ENCODE results near the gene ATG9A. TPM values are rescaled to one million over a fixed set of nuclear protein-coding genes. Genes with fewer than 3 reads are reported as not detected.

Gene ATG9A
- total RNA-seq, 1 experiment from 2014 or later = 46.4 TPM

DNA sequence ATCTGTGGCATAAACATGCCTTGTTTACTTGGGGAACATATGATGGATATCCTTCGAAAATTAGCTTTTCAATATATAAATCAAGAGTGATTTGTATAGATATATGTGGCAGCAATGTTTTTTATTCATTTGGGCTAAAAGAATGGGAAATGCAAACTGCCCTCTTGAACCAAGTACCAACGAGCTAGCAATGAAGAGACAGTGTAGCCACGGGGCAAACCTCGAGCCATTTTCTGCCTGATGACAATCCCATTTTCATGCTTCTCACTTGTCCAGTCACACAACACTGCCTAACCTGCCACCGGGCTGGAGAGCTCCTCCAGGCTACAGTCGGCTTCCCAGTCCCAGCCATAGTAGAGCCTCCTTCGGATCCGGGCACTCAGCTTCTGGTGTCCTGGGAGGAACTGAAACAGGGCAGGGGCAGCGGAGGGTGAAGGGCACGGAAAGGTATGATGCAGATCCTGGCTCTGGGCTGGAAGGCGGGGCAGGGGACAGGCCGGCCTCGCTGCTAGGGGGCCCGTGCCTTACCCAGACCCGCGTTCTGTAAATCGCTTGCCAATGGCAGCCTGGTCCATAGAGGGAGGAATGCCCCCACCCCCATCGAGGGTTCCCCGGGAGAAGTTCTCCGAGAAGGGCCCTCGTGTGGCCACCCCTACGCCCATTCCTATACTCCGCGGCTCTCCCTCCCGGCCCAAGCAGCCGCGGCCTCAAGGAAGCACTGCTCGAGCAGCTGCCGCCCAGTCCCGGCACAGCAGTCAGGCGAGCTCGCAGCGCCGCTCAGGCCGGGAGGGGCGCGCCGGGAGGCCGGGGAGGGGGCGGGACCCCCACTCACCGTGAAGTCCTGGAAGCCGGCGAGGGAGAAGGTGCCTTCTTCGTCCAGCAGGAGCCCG lies 53.3 kb downstream of the ATG9A start:
- Histone ChIP-seq H3K23me2 (ENCODE audit: insufficient read length, low read depth, low read length, poor library complexity, severe bottlenecking) (peaks cover 20% of the 10 kb centered on the region), H3K27ac (ENCODE audit: insufficient read length, low read depth, low read length) (no peak overlapping the region), H3K9ac (ENCODE audit: extremely low read depth, insufficient read length, low read length) (peak overlapping the region; percentile 27), H3K4me1 (ENCODE audit: insufficient read depth, low read length) (0 out of 2 replicates have a peak, but pooled peaks cover 3% of the 10 kb centered on the region), H4K8ac (replicated peaks; ENCODE audit: insufficient read length, low read depth, low read length) (no peak overlapping the region), H2BK5ac (ENCODE audit: insufficient read length, low read length) (no peak overlapping the region), H3K18ac (ENCODE audit: insufficient read length, low read depth, low read length) (no peak overlapping the region), H3K23ac (ENCODE audit: insufficient read length, low read depth, low read length) (no peak overlapping the region), H4K20me1 (ENCODE audit: control insufficient read depth, insufficient read depth, insufficient read length) (no peaks in the 10 kb centered on the region), H3K79me2 (ENCODE audit: insufficient read depth, low read length) (no peaks in the 10 kb centered on the region), H3K56ac (ENCODE audit: insufficient read length, low read depth, low read length) (no peak overlapping the region), H2BK20ac (ENCODE audit: low read depth, low read length, poor library complexity, severe bottlenecking) (no peak overlapping the region), H3K14ac (ENCODE audit: insufficient read depth, low read length) (no peak overlapping the region), H2BK12ac (ENCODE audit: insufficient read length, low read depth, low read length) (no peak overlapping the region), H3T11ph (ENCODE audit: low read length) (no peak overlapping the region), H2BK15ac (ENCODE audit: low read depth, low read length) (no peak overlapping the region), H3K4me2 (ENCODE audit: insufficient read depth, insufficient read length, low read length) (peak overlapping the region; percentile 99), H4K91ac (ENCODE audit: insufficient read length, low read depth, low read length) (no peak overlapping the region), H3K27me3 (ENCODE audit: insufficient read depth, low read length) (no peaks in the 10 kb centered on the region), H3K4ac (ENCODE audit: low read depth, low read length) (no peak overlapping the region), H2AK5ac (ENCODE audit: insufficient read length, low read length) (no peak overlapping the region), H2AFZ (ENCODE audit: low read length) (no peak overlapping the region), H3K9me3 (ENCODE audit: control insufficient read depth, low read depth, low read length) (no peaks in the 10 kb centered on the region), H3K79me1 (ENCODE audit: insufficient read depth, low read depth, low read length, poor library complexity, severe bottlenecking) (peaks cover 3% of the 10 kb centered on the region), H4K5ac (ENCODE audit: insufficient read length, low read depth, low read length) (no peak overlapping the region), H2BK120ac (ENCODE audit: low read depth, low read length, poor library complexity, severe bottlenecking) (no peak overlapping the region)
- Mint-ChIP-seq H3K9me3 (no peaks in the 10 kb centered on the region; a peak in 2 of 5 replicates), H3K4me3 (peak overlapping the region; percentile 90 to 93), H3K4me1 (peaks cover 17 to 22% of the 10 kb centered on the region in 2 experiments), H3K27ac (peak overlapping the region in 1 of 3 experiments; percentile 35; a peak in 2 of 7 replicates), H3K27me3 (ENCODE audit: low read depth) (no peaks in the 10 kb centered on the region; the same call in 1 of the 2 replicates), H3K36me3 (ENCODE audit: insufficient read depth in 1 of 3, low read depth in 3 of 3) (peaks cover 12 to 41% (median 37%) of the 10 kb centered on the region in 3 experiments)
- no CpG with 5 or more reads among the region's 45 CpGs for WGBS (ENCODE audit: extremely low coverage, insufficient read length, low lambda C conversion rate)
- peak; percentile 39 for DNase-seq
- TF ChIP-seq, protein P1, sequence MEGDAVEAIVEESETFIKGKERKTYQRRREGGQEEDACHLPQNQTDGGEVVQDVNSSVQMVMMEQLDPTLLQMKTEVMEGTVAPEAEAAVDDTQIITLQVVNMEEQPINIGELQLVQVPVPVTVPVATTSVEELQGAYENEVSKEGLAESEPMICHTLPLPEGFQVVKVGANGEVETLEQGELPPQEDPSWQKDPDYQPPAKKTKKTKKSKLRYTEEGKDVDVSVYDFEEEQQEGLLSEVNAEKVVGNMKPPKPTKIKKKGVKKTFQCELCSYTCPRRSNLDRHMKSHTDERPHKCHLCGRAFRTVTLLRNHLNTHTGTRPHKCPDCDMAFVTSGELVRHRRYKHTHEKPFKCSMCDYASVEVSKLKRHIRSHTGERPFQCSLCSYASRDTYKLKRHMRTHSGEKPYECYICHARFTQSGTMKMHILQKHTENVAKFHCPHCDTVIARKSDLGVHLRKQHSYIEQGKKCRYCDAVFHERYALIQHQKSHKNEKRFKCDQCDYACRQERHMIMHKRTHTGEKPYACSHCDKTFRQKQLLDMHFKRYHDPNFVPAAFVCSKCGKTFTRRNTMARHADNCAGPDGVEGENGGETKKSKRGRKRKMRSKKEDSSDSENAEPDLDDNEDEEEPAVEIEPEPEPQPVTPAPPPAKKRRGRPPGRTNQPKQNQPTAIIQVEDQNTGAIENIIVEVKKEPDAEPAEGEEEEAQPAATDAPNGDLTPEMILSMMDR (conservative IDR thresholded peaks at IDR 0.05) = no peak; the same call in none of the 3 replicates

Data from H9 (cell line).